ENCODE measurements around the gene MYH10.

MYH10 gene

DNA sequence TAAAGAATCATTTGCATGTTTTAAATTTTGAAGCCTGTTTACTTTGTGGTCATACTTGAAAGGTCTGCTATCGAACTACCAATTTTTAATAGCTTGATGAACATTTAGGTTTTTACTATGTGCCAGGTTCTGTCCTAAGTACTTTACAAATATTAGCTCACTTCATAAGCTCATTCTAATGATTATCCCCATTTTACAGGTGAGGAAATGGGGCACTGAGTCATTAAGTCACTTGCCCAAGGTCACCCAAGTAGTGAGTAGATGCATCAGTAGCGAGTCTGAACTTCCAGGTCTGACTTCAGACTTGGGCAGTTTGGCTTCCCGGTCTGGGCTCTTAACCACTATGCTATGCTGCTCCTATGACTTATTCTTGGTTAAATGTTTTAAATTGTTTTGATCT lies 190.8 kb downstream of the MYH10 start:
- Histone ChIP-seq H3K4me3 (no peak overlapping the region), H3K27me3 (no peaks in the 10 kb centered on the region), H3K4me1 (peaks cover 0 to 78% (median 30%) of the 10 kb centered on the region in 4 donors), H3K27ac (no peak overlapping the region), H3K36me3 (peaks cover 4 to 15% (median 7%) of the 10 kb centered on the region in 3 donors), H3K9me3 (no peaks in the 10 kb centered on the region)
- no peak for DNase-seq
- intact Hi-C loops (cut with DNase I; ENCODE audit: low total_unique reads): no loop called here
- no peak for TF ChIP-seq CTCF (IDR thresholded peaks at IDR 0.05)

DNA sequence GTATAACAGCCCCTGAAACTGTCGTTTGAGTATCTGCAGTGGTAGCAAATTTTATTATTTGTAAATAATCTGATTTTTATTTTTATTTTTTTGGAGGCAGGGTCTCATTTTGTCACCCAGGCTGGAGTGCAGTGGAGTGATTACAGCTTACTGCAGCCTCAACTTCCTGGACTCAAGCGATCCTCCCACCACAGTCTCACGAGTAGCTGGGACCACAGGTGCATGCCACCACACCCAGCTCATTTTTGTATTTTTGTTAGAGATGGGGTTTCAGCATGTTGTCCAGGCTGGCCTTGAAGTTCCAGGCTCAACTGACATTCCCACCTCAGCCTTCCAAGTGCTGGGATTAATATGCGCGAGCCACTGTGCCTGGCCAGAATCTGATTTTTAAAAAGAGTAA lies 192.1 kb downstream of the MYH10 start:
- DNase-seq: no peak
- Histone ChIP-seq H3K4me1 (peaks cover 0 to 66% (median 28%) of the 10 kb centered on the region in 4 donors), H3K27me3 (no peaks in the 10 kb centered on the region), H3K27ac (peak overlapping the region in 1 of 2 donors; percentile 100), H3K9me3 (no peaks in the 10 kb centered on the region), H3K36me3 (peaks cover 0 to 9% (median 7%) of the 10 kb centered on the region in 3 donors), H3K4me3 (no peak overlapping the region)
- intact Hi-C loops (cut with DNase I; ENCODE audit: low total_unique reads): no loop called here
- TF ChIP-seq CTCF (IDR thresholded peaks at IDR 0.05): no peak

DNA sequence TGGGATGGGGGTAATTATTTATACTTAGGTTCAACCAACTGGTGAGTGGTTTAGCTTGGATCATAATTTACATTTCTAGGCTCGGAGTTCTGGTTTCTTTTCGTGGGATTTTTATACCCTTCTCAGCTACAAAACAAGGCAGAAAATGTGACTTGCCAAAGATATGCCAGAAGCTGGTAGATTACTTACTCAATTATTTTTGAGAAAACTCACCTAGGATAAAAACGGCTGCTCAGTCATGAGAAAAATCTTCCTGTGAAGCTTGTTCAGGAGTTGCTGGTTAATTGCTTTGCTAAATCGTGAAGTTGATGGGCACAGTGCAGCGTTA lies 193.7 kb downstream of the MYH10 start:
- no peaks in the 10 kb centered on the region for H3K9me3 ChIP-seq
- intact Hi-C loops (cut with DNase I; ENCODE audit: low total_unique reads): no loop called here
- no peak for DNase-seq
- TF ChIP-seq CTCF (IDR thresholded peaks at IDR 0.05): no peak
- peaks cover 0 to 7% (median 7%) of the 10 kb centered on the region in 3 donors for H3K36me3 ChIP-seq
- H3K27ac ChIP-seq: peak overlapping the region; percentile 98 to 100
- no peaks in the 10 kb centered on the region for H3K27me3 ChIP-seq
- peaks cover 0 to 53% (median 18%) of the 10 kb centered on the region in 4 donors for H3K4me1 ChIP-seq
- peak overlapping the region; percentile 87 to 90 for H3K4me3 ChIP-seq

DNA sequence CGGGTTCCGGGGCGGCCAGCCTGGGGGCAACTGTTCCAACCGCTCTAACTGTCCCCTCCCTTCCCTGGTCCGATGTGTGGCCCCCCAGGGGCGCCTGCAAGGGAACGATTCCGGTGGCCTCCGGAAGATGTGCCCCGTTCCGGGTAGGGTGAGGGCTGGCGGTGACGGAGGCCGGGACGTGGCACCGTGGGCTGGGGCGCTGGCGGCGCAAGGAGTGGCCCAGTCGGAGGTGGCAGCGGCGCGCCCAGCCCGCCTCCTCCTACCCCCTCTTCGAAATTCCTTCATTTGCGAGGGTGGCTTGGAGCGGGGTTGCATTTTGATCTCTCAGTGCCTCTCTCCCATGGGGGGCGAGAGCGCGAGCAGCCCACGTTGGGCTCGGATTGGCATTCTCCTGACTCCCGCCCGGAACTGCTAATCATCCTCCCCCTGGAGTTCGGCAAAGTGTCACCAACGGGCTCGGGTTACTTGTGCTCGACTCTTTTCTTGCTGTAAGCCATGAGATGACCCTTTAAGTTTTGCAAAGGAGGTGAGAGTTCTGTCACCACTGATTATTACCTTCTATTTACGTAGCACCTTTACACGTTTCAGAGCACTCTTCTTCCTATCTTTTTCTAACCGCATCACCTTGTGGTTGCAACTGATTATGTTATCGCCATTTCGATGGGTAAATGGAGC lies 194.2 kb downstream of the MYH10 start:
- peaks cover 0 to 50% (median 18%) of the 10 kb centered on the region in 4 donors for H3K4me1 ChIP-seq
- intact Hi-C loops (cut with DNase I; ENCODE audit: low total_unique reads): no loop called here
- peak; percentile 54 to 82 for DNase-seq

DNA sequence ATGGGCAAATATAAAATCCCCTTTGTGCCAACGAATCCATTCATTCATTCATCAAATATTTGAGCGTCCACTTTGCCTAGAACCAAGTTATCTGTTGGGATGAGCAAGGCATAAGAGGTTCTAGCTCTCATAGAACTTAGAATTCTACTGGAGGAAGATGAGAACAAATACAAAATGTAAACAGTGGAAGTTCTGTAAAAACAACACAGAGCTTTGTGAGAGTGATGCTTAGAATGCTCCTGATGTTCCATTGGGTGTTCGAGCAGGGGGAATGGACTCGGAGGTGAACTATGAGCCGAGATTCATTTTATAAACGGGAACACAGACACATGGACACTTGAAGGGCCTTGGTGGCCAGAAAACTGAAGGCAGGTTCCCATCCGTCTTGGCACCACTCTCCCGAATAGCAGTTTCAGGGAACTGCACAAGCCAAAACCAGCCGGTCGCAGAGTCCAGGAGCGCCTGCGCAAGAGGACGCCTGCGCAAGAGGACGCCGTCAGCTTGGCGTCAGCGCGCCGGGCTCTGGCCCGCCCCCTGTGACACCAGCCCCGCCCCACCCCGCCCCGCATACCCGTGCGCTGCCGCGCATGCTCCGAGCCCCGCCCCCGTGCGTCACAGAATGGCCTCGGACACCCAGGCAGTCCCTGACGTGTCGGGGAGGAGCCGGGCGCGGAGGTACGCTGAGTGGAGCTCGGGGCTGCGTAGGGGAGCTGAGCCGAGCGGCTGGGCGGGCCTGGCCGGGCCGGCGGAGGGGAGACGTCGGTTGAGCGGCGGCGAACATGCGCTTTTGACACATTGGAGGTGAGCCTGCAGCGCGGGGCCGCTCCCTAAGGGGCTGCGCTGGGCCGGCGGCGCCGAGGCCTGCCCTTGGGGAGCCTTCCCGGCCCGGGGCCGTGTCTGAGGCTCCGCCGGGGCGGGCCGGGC lies 195.0 kb downstream of the MYH10 start, which contains the start of gene NDEL1:
NDEL1 (plus strand) TSS at position 640 of the 924 bp plus-strand sequence. CDS start 8,388 bp downstream, outside the sequence.
- peak within 1 kb of the TSS; percentile 87 to 90 for H3K4me3 ChIP-seq
- H3K9me3 ChIP-seq: no peaks in the 10 kb centered on the region
- peak within 1 kb of the TSS; percentile 98 to 100 for H3K27ac ChIP-seq
- peaks cover 0 to 47% (median 14%) of the 10 kb centered on the region in 4 donors for H3K4me1 ChIP-seq
- H3K27me3 ChIP-seq: no peaks in the 10 kb centered on the region
- peak in 1 of 2 experiments; percentile 6 for TF ChIP-seq CTCF (IDR thresholded peaks at IDR 0.05)
- intact Hi-C loops (cut with DNase I; ENCODE audit: low total_unique reads): no loop called here
- DNase-seq: peak; percentile 99
- peaks cover 0 to 7% (median 7%) of the 10 kb centered on the region in 3 donors for H3K36me3 ChIP-seq

More for the DNA sequence above, 194.2 kb downstream of the MYH10 start:
- H3K27me3 ChIP-seq: no peaks in the 10 kb centered on the region
- peaks cover 0 to 7% (median 7%) of the 10 kb centered on the region in 3 donors for H3K36me3 ChIP-seq
- H3K9me3 ChIP-seq: no peaks in the 10 kb centered on the region
- H3K27ac ChIP-seq: peak overlapping the region; percentile 98 to 100
- H3K4me3 ChIP-seq: peak overlapping the region; percentile 87 to 90
- TF ChIP-seq CTCF (IDR thresholded peaks at IDR 0.05): peak in 1 of 2 experiments; percentile 4

Measured in tibial artery (tissue), 4 donors.